ENCODE measurements around the gene OASL. TPM values are rescaled to one million over a fixed set of nuclear protein-coding genes. Genes with fewer than 3 reads are reported as not detected.
"Not testable (repeated sequence)": the region's sequence is repeated elsewhere in the genome, so short reads cannot be mapped to it uniquely, and the experiment has no call there.

Gene OASL
- total RNA-seq, 2 experiments from 2014 or later = 29.2 to 33.5 TPM

DNA sequence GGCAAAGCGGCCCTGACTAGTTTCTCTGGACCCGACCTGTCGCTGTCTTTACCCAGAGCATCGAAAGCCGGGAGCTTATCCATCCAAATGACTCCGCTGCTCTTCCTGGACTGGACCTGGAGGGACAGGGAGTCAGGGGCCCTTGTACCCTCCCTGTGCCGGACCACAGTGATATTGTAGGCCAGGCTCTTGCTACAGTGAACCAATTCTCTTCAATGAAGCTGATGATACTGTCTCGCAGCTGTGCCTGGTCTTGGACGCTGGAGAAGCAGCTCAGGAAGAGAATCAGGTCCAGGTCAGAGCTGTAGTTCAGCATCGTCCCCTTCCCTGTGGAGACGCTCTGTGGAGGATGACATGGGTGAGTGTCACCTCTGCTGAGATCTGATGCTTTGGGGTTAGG is 14.7 kb upstream of the OASL start:
- H3K27me3 Mint-ChIP-seq (ENCODE audit: low read depth) = peaks cover 6% of the 10 kb centered on the region
- ATAC-seq = no peak

DNA sequence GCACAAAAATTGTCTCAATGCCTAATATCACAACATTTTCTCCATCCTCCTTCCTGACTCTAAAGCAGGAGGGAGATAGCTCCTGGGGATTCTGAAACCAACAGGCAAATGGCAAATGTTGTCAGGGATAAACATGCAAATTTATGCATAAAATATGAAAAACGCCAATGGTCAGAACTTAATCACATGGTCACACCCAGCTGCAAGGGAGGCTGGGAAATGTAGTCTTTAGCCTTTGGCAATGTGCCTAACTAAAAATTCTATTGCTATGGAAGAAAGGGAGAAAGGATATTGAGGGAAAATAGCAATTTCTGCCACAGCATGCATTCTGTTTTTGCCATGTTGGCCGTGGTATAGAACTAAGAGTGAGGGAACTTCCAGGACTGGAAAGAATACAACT is 11.7 kb upstream of the OASL start:
- H3K27ac Mint-ChIP-seq = no peak overlapping the region
- POLR2A ChIA-PET = no interaction called here
- no peak for DNase-seq

More for the DNA sequence above, 14.7 kb upstream of the OASL start:
- DNase-seq = no peak
- CTCF ChIA-PET = no interaction called here
- Mint-ChIP-seq H3K4me1 (ENCODE audit: low read depth) (peaks cover 4% of the 10 kb centered on the region), H3K36me3 (ENCODE audit: low read depth) (no peaks in the 10 kb centered on the region), H3K27ac (no peak overlapping the region), H3K9me3 (ENCODE audit: insufficient read depth) (no peaks in the 10 kb centered on the region), H3K4me3 (no peak overlapping the region)
- POLR2A ChIA-PET = no interaction called here

DNA sequence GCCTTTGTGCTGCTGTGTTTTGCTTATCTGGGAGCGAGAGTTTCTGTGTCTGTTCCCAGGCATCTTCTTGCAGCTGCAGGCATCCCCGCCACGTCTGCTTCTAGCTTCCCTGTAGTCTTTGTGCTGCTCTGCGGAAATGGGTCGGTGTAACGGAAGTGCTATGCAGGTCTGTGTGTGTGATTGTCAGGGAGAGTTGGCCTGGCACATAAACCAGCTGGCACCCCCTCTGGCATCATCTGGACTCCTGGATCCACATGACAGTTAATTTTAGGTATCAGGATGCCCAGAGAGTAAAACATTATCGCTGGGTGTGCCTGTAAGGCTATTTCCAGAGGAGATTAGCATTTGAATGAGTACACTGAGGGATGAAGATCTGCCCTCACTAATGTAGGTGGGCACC is 9.4 kb upstream of the OASL start:
- Mint-ChIP-seq H3K9me3 (ENCODE audit: insufficient read depth) (no peaks in the 10 kb centered on the region), H3K4me3 (peak overlapping the region; percentile 59), H3K36me3 (ENCODE audit: low read depth) (no peaks in the 10 kb centered on the region), H3K27ac (peak overlapping the region; percentile 66), H3K4me1 (ENCODE audit: low read depth) (peaks cover 6% of the 10 kb centered on the region), H3K27me3 (ENCODE audit: low read depth) (peaks cover 15% of the 10 kb centered on the region)
- CTCF ChIA-PET = interaction anchor here (1.4 to 4.8 kb wide), 2 partner anchors 12 to 43 kb away, joined by 4 to 36 read pairs; no protein-coding TSS in a partner anchor
- POLR2A ChIA-PET = interaction anchor here (0.6 to 1.1 kb wide), 4 partner anchors 10 to 757 kb away, joined by 3 to 6 read pairs (median 4); partner anchors contain the start of genes OASL and RNU4-2
- ATAC-seq (peak; percentile 37), DNase-seq (no peak)

More for the DNA sequence above, 11.7 kb upstream of the OASL start:
- no peak for ATAC-seq
- no peak overlapping the region for H3K4me3 Mint-ChIP-seq
- CTCF ChIA-PET = interaction anchor here (1.0 to 4.8 kb wide), 2 partner anchors 10 to 59 kb away, joined by 3 to 36 read pairs; no protein-coding TSS in a partner anchor
- H3K4me1 Mint-ChIP-seq (ENCODE audit: low read depth) = peaks cover 2% of the 10 kb centered on the region
- peaks cover 4% of the 10 kb centered on the region for H3K27me3 Mint-ChIP-seq (ENCODE audit: low read depth)
- no peaks in the 10 kb centered on the region for H3K9me3 Mint-ChIP-seq (ENCODE audit: insufficient read depth)
- H3K36me3 Mint-ChIP-seq (ENCODE audit: low read depth) = no peaks in the 10 kb centered on the region

DNA sequence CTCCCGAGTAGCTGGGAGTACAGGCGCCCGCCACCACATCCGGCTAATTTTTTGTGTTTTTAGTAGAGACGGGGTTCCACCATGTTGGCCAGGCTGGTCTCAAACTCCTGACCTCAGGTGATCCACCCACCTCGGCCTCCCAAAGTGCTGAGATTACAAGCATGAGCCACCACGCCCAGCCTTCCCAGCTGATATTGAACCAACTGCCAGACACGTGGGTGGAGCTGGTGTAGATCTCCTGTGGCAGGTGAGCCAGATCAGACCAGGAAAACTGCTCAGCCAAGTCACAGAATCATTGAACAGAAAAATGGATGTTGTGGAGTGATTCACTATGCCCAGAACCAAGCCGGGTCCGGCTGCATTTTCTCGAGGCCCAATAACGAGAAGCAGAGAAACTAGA is 8.4 kb upstream of the OASL start:
- H3K27ac Mint-ChIP-seq; ATAC-seq; POLR2A ChIA-PET; DNase-seq; H3K36me3 Mint-ChIP-seq (ENCODE audit: low read depth); H3K9me3 Mint-ChIP-seq (ENCODE audit: insufficient read depth); H3K4me1 Mint-ChIP-seq (ENCODE audit: low read depth); H3K4me3 Mint-ChIP-seq: not testable (repeated sequence)
- H3K27me3 Mint-ChIP-seq (ENCODE audit: low read depth) = peaks cover 23% of the 10 kb centered on the region
- CTCF ChIA-PET = interaction anchor here (1.4 kb wide), 1 partner anchor 13 kb away, joined by 4 read pairs; no protein-coding TSS in a partner anchor

DNA sequence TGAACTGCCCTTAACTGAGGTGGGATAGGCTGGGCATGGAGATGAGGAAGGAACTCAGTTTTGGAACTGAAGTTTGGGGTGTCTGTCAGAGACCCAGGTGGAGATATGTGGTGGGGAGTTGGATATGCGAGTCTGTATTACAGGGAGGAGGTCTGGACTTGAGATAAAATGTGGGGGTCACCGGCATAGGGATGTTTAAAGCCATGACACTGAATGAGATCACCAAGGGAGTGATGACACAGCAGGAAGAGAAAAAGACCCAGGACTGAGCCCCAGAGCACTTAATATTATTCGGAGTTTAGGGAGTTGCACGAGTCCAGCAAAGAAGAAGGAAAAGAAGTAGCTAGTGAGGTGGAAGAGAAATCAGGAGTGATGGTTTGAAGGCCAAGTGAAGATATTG is 4.0 kb upstream of the OASL start:
- Mint-ChIP-seq H3K27ac (no peak overlapping the region), H3K9me3 (ENCODE audit: insufficient read depth) (no peaks in the 10 kb centered on the region), H3K36me3 (ENCODE audit: low read depth) (peaks cover 5% of the 10 kb centered on the region), H3K4me1 (ENCODE audit: low read depth) (peaks cover 20% of the 10 kb centered on the region), H3K27me3 (ENCODE audit: low read depth) (peaks cover 20% of the 10 kb centered on the region), H3K4me3 (no peak overlapping the region)
- no peak for DNase-seq
- no peak for ATAC-seq
- CTCF ChIA-PET = no interaction called here
- POLR2A ChIA-PET = no interaction called here

DNA sequence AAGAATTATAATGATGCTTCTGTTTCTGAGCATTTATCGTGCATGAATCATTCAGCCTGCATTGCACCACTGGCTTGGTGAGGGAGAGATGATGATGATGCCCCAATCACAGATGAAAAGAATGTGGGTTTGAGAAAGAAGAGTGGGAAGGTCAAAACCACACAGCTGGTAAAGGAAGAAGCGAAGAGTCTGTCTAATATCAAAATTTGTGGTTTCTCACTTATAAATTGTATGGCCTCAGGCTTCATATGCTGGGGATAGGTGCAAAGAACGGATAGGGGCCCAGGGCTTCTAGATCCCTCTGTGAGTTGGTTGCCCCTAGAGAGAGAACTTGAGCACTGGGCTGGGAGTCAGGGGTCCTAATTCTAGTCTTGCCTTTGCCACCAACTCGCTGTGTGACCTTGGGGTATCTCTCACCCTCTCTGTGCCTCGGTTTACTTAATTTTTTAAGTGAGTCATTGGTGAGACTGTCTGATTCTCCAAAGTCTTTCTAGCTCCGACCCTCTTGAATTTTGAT is 2.2 kb downstream of the OASL start:
- ATAC-seq = no peak
- Mint-ChIP-seq H3K27ac (peak overlapping the region; percentile 98), H3K9me3 (ENCODE audit: insufficient read depth) (no peaks in the 10 kb centered on the region), H3K4me3 (peak overlapping the region; percentile 98), H3K27me3 (ENCODE audit: low read depth) (no peaks in the 10 kb centered on the region), H3K4me1 (ENCODE audit: low read depth) (peaks cover 70% of the 10 kb centered on the region), H3K36me3 (ENCODE audit: low read depth) (peaks cover 54% of the 10 kb centered on the region)
- ChIA-PET CTCF (interaction anchor here (0.9 to 7.7 kb wide), 5 partner anchors 21 to 73 kb away, joined by 4 to 70 read pairs (median 7); partner anchors contain the start of gene C12orf43), POLR2A (interaction anchor here (0.6 to 1.1 kb wide), 3 partner anchors 9 to 23 kb away, joined by 3 to 6 read pairs (median 3); no protein-coding TSS in a partner anchor)
- DNase-seq = peak; percentile 41

DNA sequence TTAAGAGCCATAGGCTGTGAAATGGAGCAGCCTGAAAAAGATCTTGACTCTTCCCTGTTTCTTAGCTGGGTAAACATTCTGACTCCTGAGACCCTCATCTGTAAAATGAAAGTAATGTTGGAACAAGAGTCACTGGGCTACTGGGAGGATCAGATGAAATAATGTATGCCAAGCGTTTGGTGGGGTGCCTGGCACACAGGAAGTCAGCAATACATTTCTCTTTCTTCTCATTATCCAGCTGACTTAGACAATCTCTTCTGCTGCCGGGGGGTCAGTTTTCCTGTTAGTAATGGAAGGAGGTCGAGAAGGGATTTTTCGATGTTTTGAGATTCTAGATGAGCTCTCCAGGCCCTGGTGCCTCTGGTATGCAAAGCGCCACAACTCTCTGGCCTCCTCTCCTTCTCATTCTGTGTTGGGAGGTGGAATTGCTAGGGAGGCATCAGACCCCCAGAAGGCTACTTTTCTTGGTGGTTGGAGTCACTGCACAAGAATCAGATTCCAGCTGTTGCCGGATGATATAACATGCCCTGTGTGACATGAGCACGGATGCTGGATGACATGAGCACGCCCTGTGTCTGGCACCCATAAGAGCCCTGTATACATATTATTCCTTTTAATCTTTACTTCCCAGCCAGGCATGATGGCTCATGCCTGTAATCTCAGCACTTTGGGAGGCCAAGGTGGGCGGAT is 4.3 kb downstream of the OASL start:
- ATAC-seq (no peak), DNase-seq (no peak)
- Mint-ChIP-seq H3K36me3 (ENCODE audit: low read depth) (peaks cover 65% of the 10 kb centered on the region), H3K4me1 (ENCODE audit: low read depth) (peaks cover 69% of the 10 kb centered on the region), H3K27me3 (ENCODE audit: low read depth) (no peaks in the 10 kb centered on the region), H3K27ac (peak overlapping the region; percentile 90), H3K9me3 (ENCODE audit: insufficient read depth) (no peaks in the 10 kb centered on the region), H3K4me3 (peak overlapping the region; percentile 54)
- CTCF ChIA-PET = interaction anchor here (1.3 to 7.7 kb wide), 3 partner anchors 18 to 29 kb away, joined by 3 to 70 read pairs (median 8); no protein-coding TSS in a partner anchor
- POLR2A ChIA-PET = interaction anchor here (0.7 kb wide), 1 partner anchor 172 kb away, joined by 3 read pairs; no protein-coding TSS in a partner anchor

DNA sequence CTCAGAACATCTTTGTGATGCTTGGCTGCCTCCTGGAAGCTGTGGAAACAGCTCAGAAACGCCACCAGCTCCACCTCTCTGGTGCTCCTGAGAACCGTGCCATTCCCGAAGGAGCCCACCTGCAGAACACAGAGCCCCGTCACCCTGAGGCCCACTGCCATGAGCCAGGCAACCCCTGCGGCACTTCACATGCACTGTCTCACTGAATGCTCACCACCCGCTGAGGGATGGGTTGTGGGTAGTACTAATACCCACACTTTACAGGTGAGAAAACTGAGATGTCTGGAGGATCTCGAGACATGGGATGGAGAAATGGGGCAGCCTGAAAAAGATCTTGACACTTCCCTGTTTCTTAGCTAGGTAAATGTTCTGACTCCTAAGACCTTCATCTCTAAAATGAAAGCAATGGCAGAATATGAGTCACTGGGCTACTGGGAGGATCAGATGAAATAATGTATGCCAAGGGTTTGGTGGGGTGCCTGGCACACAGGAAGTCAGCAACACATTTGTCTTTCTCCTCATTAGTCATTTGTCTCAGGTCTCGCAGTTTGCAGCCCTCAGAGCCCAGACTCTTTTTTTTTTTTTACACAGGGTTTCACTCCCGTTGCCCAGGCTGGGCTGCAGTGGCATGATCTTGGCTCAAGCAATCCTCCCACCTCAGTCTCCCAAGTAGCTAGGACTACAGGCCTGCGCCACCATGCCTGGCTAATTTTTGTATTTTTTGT is 5.3 kb downstream of the OASL start:
- Mint-ChIP-seq H3K4me1 (ENCODE audit: low read depth) (peaks cover 64% of the 10 kb centered on the region), H3K4me3 (peak overlapping the region; percentile 54), H3K27me3 (ENCODE audit: low read depth) (no peaks in the 10 kb centered on the region), H3K9me3 (ENCODE audit: insufficient read depth) (no peaks in the 10 kb centered on the region), H3K27ac (peak overlapping the region; percentile 90), H3K36me3 (ENCODE audit: low read depth) (peaks cover 65% of the 10 kb centered on the region)
- ChIA-PET POLR2A (interaction anchor here (0.7 kb wide), 2 partner anchors 27 kb away, joined by 3 to 4 read pairs; no protein-coding TSS in a partner anchor), CTCF (interaction anchor here (1.3 to 7.7 kb wide), 3 partner anchors 17 to 28 kb away, joined by 3 to 70 read pairs (median 8); no protein-coding TSS in a partner anchor)
- peak; percentile 75 for DNase-seq
- peak; percentile 65 for ATAC-seq

DNA sequence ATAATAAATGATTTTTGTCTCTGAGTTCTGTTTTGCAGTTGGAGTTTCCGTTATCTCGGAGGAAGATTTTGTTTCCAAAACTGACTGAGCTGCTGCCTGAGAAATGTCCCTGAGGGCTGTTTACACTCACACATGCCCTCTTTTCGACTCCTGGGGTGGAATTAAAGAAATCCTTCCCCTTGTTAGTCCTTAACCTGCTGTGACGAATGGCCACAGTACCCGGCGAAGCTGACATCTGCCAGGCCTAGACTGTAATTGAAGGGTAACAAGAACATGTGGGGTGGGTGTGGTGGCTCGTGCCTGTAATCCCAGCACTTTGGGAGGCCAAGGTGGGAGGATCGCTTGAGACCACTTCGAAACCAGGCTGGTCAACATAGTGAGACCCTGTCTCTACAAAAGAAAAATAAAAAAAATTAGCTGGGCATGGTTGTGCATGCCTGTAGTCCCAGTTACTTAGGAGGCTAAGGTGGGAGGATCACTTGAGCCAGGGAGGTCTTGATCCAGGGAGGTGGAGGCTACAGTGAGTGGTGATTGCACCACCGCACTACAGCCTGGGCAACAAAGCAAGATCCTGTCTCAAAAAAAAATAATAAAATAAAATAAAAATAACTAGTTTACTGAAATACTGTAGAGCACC is 8.4 kb downstream of the OASL start:
- ATAC-seq (no peak), DNase-seq (no peak)
- ChIA-PET CTCF (interaction anchor here (1.0 to 1.5 kb wide), 3 partner anchors 25 to 59 kb away, joined by 3 to 4 read pairs (median 3); no protein-coding TSS in a partner anchor), POLR2A (no interaction called here)
- no peak overlapping the region for H3K4me3 Mint-ChIP-seq
- H3K36me3 Mint-ChIP-seq (ENCODE audit: low read depth) = peaks cover 77% of the 10 kb centered on the region
- H3K9me3 Mint-ChIP-seq (ENCODE audit: insufficient read depth) = no peaks in the 10 kb centered on the region
- peaks cover 46% of the 10 kb centered on the region for H3K4me1 Mint-ChIP-seq (ENCODE audit: low read depth)
- peak overlapping the region; percentile 21 for H3K27ac Mint-ChIP-seq
- no peaks in the 10 kb centered on the region for H3K27me3 Mint-ChIP-seq (ENCODE audit: low read depth)

DNA sequence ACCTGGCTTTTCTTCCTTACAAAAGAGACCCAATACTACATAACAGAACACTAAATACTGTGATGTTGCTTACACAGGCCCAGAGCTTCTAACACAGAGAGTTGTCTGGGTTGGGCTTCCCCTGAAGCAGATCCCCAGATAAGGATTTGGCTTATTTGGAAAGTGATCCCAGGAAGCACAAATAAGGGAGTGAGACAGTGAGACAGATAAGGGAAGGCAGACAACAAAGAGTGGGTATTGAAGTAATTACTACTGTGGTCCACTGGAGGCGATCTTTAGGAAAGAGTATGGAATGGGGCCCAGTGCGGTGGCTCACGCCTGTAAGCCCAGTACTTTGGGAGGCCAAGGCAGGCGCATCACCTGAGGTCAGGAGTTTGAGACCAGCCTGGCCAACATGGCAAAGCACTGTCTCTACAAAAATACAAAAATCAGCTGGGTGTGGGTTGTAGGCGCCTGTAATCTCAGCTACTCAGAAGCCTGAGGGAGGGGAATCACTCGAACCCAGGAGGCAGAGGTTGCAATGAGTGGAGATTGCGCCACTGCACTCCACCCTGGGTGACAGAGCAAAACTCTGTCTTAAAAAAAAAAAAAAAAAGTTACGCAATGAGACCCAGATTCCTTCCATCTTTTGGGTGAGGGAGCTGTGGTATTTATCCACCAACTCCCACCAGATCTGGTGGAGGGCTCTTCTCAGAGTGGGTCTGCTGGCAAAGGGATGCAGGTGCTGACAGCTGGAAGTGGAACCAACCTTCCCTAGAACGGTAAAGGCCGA is 12.6 kb downstream of the OASL start:
- peaks cover 62% of the 10 kb centered on the region for H3K36me3 Mint-ChIP-seq (ENCODE audit: low read depth)
- ChIA-PET CTCF (interaction anchor here (1.1 to 1.9 kb wide), 2 partner anchors 21 to 34 kb away, joined by 4 to 13 read pairs; no protein-coding TSS in a partner anchor), POLR2A (interaction anchor here (0.8 to 1.7 kb wide), 3 partner anchors 11 to 67 kb away, joined by 3 to 4 read pairs (median 3); no protein-coding TSS in a partner anchor)
- no peak for DNase-seq
- no peak overlapping the region for H3K4me3 Mint-ChIP-seq
- H3K9me3 Mint-ChIP-seq (ENCODE audit: insufficient read depth) = no peaks in the 10 kb centered on the region
- no peak for ATAC-seq
- no peaks in the 10 kb centered on the region for H3K27me3 Mint-ChIP-seq (ENCODE audit: low read depth)
- no peak overlapping the region for H3K27ac Mint-ChIP-seq
- peaks cover 9% of the 10 kb centered on the region for H3K4me1 Mint-ChIP-seq (ENCODE audit: low read depth)

Data from activated CD8-positive, alpha-beta T cell treated with anti-CD3 and anti-CD28 coated beads, Interleukin-2, amount 10 ng/mL, durations not matched to agents 7 days and 5 days (primary cell).